Neuronal stem cell (in vitro differentiated cells): ENCODE measurements around the gene ACVR2A.

Source experiments
- DNase-seq: peaks from one replicate; pipeline ENCODE4 v3.0.0-alpha.2; 2013; ENCODE audit warnings: low spot score
- H2AFZ ChIP-seq: one replicate; pipeline ENCODE4 v1.6.1; 2013; ENCODE audit warnings: mild to moderate bottlenecking, low read length, inconsistent platforms
- H2AK5ac ChIP-seq: 2 replicates; pipeline ENCODE4 v1.6.1; 2013; ENCODE audit warnings: low read depth, mild to moderate bottlenecking, inconsistent platforms, low read length, moderate library complexity, mixed read lengths
- H2BK120ac ChIP-seq: 2 replicates; pipeline ENCODE4 v1.6.1; 2013; ENCODE audit warnings: low read depth, mild to moderate bottlenecking, inconsistent platforms, low read length, moderate library complexity, mixed read lengths
- H2BK12ac ChIP-seq: one replicate; pipeline ENCODE4 v1.6.1; 2013; ENCODE audit warnings: low read length, inconsistent platforms
- H2BK15ac ChIP-seq: 2 replicates; pipeline ENCODE4 v1.6.1; 2013; ENCODE audit warnings: mild to moderate bottlenecking, low read length, inconsistent platforms, mixed read lengths
- H2BK5ac ChIP-seq: one replicate; pipeline ENCODE4 v1.6.1; 2013; ENCODE audit warnings: inconsistent platforms, mild to moderate bottlenecking, low read length, moderate library complexity
- H3K14ac ChIP-seq: one replicate; pipeline ENCODE4 v1.6.1; 2013; ENCODE audit warnings: low read length, inconsistent platforms
- H3K18ac ChIP-seq: 2 replicates; pipeline ENCODE4 v1.6.1; 2013; ENCODE audit warnings: low read length, inconsistent platforms
- H3K23ac ChIP-seq: 2 replicates; pipeline ENCODE4 v1.6.1; 2013; ENCODE audit warnings: low read depth, mild to moderate bottlenecking, mixed read lengths, low read length, inconsistent platforms; ENCODE audit not compliant: poor library complexity
- H3K27ac ChIP-seq: replicated peaks from 3 replicates; pipeline ENCODE4 v1.5.1; 2013; ENCODE audit warnings: low read length, inconsistent platforms
- H3K27me3 ChIP-seq, 3 experiments: 2 replicates each; pipeline ENCODE4 v1.6.1; 2013; ENCODE audit warnings: low read length in 3 of 3, mild to moderate bottlenecking in 2 of 3, inconsistent platforms in 1 of 3, low read depth in 1 of 3, mixed read lengths in 1 of 3, moderate library complexity in 1 of 3; ENCODE audit not compliant: control insufficient read depth in 3 of 3, insufficient read depth in 3 of 3
- H3K36me3 ChIP-seq, 2 donors: replicated peaks in 1 of 2; 2 replicates each; pipeline ENCODE4 v1.6.1; 2013; ENCODE audit warnings: low read length in 2 of 2; ENCODE audit not compliant: control insufficient read depth in 2 of 2, insufficient read depth in 2 of 2
- H3K4ac ChIP-seq: 2 replicates; pipeline ENCODE4 v1.6.1; 2013; ENCODE audit warnings: inconsistent platforms, mild to moderate bottlenecking, low read length, moderate library complexity
- H3K4me1 ChIP-seq, 2 donors: 1 replicate in 1 of 2; 2 replicates in 1 of 2; pipeline ENCODE4 v1.6.1; 2013; ENCODE audit warnings: low read length in 2 of 2, low read depth in 1 of 2; ENCODE audit not compliant: control insufficient read depth in 2 of 2, insufficient read depth in 1 of 2
- H3K4me2 ChIP-seq: one replicate; pipeline ENCODE4 v1.6.1; 2013; ENCODE audit warnings: mild to moderate bottlenecking, low read length, inconsistent platforms; ENCODE audit not compliant: insufficient read depth, poor library complexity, severe bottlenecking
- H3K4me3 ChIP-seq, 2 donors: 2 replicates each; pipeline ENCODE4 v1.5.1; 2013; ENCODE audit warnings: low read length in 2 of 2, mild to moderate bottlenecking in 2 of 2, inconsistent platforms in 1 of 2, moderate library complexity in 1 of 2
- H3K79me1 ChIP-seq: one replicate; pipeline ENCODE4 v1.6.1; 2013; ENCODE audit warnings: low read depth, mild to moderate bottlenecking, inconsistent platforms, low read length, moderate library complexity
- H3K9ac ChIP-seq: one replicate; pipeline ENCODE4 v1.6.1; 2013; ENCODE audit warnings: mild to moderate bottlenecking, low read depth, low read length, inconsistent platforms; ENCODE audit not compliant: poor library complexity
- H3K9me3 ChIP-seq, 2 donors: replicated peaks in 1 of 2; 2 replicates each; pipeline versions ENCODE3 to v1.6.1; 2013; ENCODE audit warnings: low read length in 2 of 2, mild to moderate bottlenecking in 2 of 2, inconsistent platforms in 1 of 2, low read depth in 1 of 2, mixed read lengths in 1 of 2, moderate library complexity in 1 of 2; ENCODE audit not compliant: control insufficient read depth in 2 of 2, insufficient read depth in 1 of 2
- H4K8ac ChIP-seq: one replicate; pipeline ENCODE4 v1.6.1; 2013; ENCODE audit warnings: low read depth, mild to moderate bottlenecking, inconsistent platforms, low read length, moderate library complexity
- H4K91ac ChIP-seq: one replicate; pipeline ENCODE4 v1.6.1; 2013; ENCODE audit warnings: low read length, low read depth, mild to moderate bottlenecking, inconsistent platforms; ENCODE audit not compliant: poor library complexity
- WGBS, 2 donors: extraction: QIAGEN DNeasy Blood & Tissue Kit; methylation state at CpG; one replicate each; pipeline ENCODE4 v1.1.7; 2013; ENCODE audit warnings: missing lambda C conversion rate in 2 of 2, mixed read lengths in 1 of 2; ENCODE audit not compliant: insufficient read length in 2 of 2, insufficient replicate concordance in 1 of 2; ENCODE audit errors: extremely low coverage in 2 of 2; 5-methylcytosine and 5-hydroxymethylcytosine counted together

ACVR2A gene

GRCh38 chr2:147843864-147844696 lies 749 bp upstream of the ACVR2A start:
- peaks cover 1 to 8% of the 10 kb centered on the region in 2 donors for H3K4me1 ChIP-seq
- no peaks in the 10 kb centered on the region for H3K9me3 ChIP-seq
- no peaks in the 10 kb centered on the region for H3K27me3 ChIP-seq
- no CpG with 5 or more reads among the region's 113 CpGs for WGBS, 2 donors
- H2BK5ac ChIP-seq = no peak overlapping the region
- peak overlapping the region; percentile 40 for H3K23ac ChIP-seq
- peak overlapping the region; percentile 76 to 94 for H3K4me3 ChIP-seq
- no peaks in the 10 kb centered on the region for H3K79me1 ChIP-seq
- H2AFZ ChIP-seq = peak overlapping the region; percentile 96
- no peak overlapping the region for H3K4ac ChIP-seq
- DNase-seq = peak; percentile 85
- H3K9ac ChIP-seq = peak overlapping the region; percentile 87
- H3K4me2 ChIP-seq = peak overlapping the region; percentile 60
- no peak overlapping the region for H2BK12ac ChIP-seq
- no peaks in the 10 kb centered on the region for H3K36me3 ChIP-seq
- no peak overlapping the region for H4K8ac ChIP-seq
- no peak overlapping the region for H3K14ac ChIP-seq
- H3K18ac ChIP-seq = peak overlapping the region; percentile 99
- H3K27ac ChIP-seq = peak overlapping the region; percentile 97
- no peak overlapping the region for H2AK5ac ChIP-seq
- H2BK120ac ChIP-seq = no peak overlapping the region
- no peak overlapping the region for H4K91ac ChIP-seq
- H2BK15ac ChIP-seq = no peak overlapping the region

DNA sequence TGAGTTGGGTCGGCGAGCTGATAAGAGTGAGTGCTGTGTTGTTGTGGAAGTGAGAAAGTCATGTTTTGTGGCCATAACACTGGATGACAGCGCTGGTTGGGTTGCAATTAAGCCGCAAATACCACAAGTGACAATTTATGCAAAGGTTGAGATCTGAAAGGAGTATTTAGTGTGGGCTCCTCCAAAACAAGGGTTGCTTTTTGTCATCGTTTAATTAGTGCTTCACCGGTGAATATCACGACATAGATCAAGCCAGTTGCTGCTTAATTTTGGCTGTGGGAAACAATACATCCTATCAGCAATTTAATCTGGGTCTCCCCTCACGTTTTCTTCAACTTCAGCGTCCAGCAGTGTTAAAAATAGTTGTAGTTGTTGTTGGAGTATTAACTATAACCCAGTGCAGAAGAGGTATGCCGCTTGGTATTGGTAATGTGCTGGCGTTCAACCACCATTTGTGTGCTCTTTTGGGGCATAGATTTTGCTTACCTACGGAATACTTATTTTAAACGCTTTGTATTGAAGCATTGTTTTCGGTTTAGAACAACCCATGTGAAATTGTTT lies 662 bp downstream of the ACVR2A start:
- H2BK120ac ChIP-seq = no peak overlapping the region
- no peak overlapping the region for H3K14ac ChIP-seq
- peaks cover 4 to 8% of the 10 kb centered on the region in 2 donors for H3K4me1 ChIP-seq
- H2BK15ac ChIP-seq = no peak overlapping the region
- H2AK5ac ChIP-seq = no peak overlapping the region
- H3K4me3 ChIP-seq = peak overlapping the region; percentile 76 to 78
- no peak overlapping the region for H2BK12ac ChIP-seq
- peak; percentile 6 for DNase-seq
- H3K79me1 ChIP-seq = no peaks in the 10 kb centered on the region
- H3K27me3 ChIP-seq = no peaks in the 10 kb centered on the region
- H3K4ac ChIP-seq = no peak overlapping the region
- H3K27ac ChIP-seq = no peak overlapping the region
- no peak overlapping the region for H3K9ac ChIP-seq
- no peak overlapping the region for H3K23ac ChIP-seq
- no peaks in the 10 kb centered on the region for H3K36me3 ChIP-seq
- H3K9me3 ChIP-seq = peaks cover 0 to 8% of the 10 kb centered on the region in 2 donors
- H2AFZ ChIP-seq = no peak overlapping the region
- H3K18ac ChIP-seq = no peak overlapping the region
- H4K91ac ChIP-seq = no peak overlapping the region
- H4K8ac ChIP-seq = no peak overlapping the region
- H3K4me2 ChIP-seq = peak overlapping the region; percentile 81
- no peak overlapping the region for H2BK5ac ChIP-seq
- WGBS, 2 donors = no CpG with 5 or more reads among the region's 14 CpGs

DNA sequence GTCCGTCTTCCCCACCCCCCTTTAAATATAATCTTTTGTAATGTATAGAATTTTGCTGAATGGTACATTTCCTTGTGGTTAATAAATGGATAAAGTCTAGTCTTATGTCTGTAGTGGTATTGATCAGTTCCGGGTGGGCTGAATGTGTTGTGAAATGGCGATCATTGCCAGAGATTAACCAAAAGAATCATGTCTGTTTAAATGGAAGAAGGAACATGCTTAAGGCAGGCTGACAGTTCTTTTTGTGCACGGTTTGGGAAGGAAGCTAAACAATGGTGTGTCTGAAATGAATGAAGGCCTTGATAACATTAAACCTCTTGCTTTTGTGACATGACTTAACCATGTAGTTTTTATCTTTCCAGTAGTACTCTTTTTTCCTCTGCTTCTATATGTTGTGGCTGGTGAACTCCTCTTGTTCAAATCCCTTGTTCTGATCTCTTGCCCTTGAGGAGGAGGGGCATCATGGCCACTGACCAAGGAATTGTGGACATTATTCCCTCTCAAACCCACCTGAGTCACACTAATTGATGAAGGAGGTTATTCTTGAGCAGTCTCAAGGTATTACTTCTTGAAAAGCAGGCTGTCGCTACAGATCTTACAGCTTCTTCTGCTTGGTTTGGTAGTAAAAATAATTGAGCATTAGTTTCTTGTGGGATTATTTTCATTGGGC lies 1.7 kb downstream of the ACVR2A start:
- Histone ChIP-seq H4K91ac (no peak overlapping the region), H3K9ac (no peak overlapping the region), H3K14ac (no peak overlapping the region), H3K79me1 (no peaks in the 10 kb centered on the region), H3K4me2 (peak overlapping the region; percentile 13), H3K23ac (no peak overlapping the region), H3K27ac (no peak overlapping the region), H3K9me3 (peaks cover 0 to 8% of the 10 kb centered on the region in 2 donors), H2AFZ (no peak overlapping the region), H4K8ac (no peak overlapping the region), H3K27me3 (no peaks in the 10 kb centered on the region), H2AK5ac (no peak overlapping the region), H3K4me1 (peaks cover 4 to 8% of the 10 kb centered on the region in 2 donors), H2BK120ac (no peak overlapping the region), H3K36me3 (no peaks in the 10 kb centered on the region), H2BK5ac (no peak overlapping the region), H3K4ac (no peak overlapping the region), H2BK12ac (no peak overlapping the region), H2BK15ac (no peak overlapping the region), H3K18ac (no peak overlapping the region), H3K4me3 (peak overlapping the region in 1 of 2 donors; percentile 76)
- WGBS, 2 donors = no CpG with 5 or more reads among the region's 5 CpGs
- DNase-seq = no peak

- no peak overlapping the region for H3K9ac ChIP-seq
- H2BK15ac ChIP-seq = no peak overlapping the region
- no peak overlapping the region for H3K27ac ChIP-seq
- no peaks in the 10 kb centered on the region for H3K36me3 ChIP-seq
- peaks cover 4 to 6% of the 10 kb centered on the region in 2 donors for H3K4me1 ChIP-seq
- no peak overlapping the region for H2BK5ac ChIP-seq
- no peak overlapping the region for H2AK5ac ChIP-seq
- no peak overlapping the region for H3K14ac ChIP-seq
- H3K4me2 ChIP-seq = no peak overlapping the region
- no peak overlapping the region for H3K18ac ChIP-seq
- no peak overlapping the region for H2BK120ac ChIP-seq
- H4K8ac ChIP-seq = no peak overlapping the region
- H3K79me1 ChIP-seq = no peaks in the 10 kb centered on the region
- no peak overlapping the region for H2BK12ac ChIP-seq
- no peak overlapping the region for H3K4me3 ChIP-seq
- H3K23ac ChIP-seq = no peak overlapping the region
- DNase-seq = no peak
- H3K4ac ChIP-seq = no peak overlapping the region
- peaks cover 0 to 8% of the 10 kb centered on the region in 2 donors for H3K9me3 ChIP-seq
- no peaks in the 10 kb centered on the region for H3K27me3 ChIP-seq
- no peak overlapping the region for H4K91ac ChIP-seq
- H2AFZ ChIP-seq = no peak overlapping the region
These were observed 3.0 kb downstream of the ACVR2A start for GRCh38 chr2:147847746-147848391.
